Measurements from ENCODE around the gene TRIM58.

DNA sequence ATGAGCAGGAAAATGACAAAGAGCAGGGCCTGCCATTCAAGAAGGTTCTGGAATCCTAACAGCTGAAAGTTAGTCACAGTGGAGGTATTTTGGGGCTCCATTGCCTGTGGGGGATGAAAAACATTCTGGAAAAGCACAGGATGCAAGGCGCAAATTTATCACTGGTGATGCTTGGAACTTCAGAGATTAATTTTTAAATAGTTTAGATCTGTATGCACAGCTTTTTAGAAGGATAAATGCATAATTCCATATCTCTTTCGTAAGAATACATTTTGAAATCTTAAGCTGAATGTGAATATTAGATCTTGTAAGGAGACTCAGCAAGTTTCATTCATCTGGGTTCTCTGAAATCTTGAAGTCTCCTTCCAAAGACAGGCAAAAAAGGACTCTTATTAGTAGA lies 15.2 kb upstream of the TRIM58 start, which contains the start of gene OR11L1:
- TF ChIP-seq POLR2AphosphoS5 (IDR thresholded peaks at IDR 0.05; ENCODE audit: low read depth, low read length) (no peak), SIN3A (IDR thresholded peaks at IDR 0.05; ENCODE audit: borderline replicate concordance, insufficient read depth, low read length) (no peak), TAF1 (IDR thresholded peaks at IDR 0.05; ENCODE audit: borderline replicate concordance, insufficient read depth, low read length) (no peak)
- TF ChIP-seq, protein P1, sequence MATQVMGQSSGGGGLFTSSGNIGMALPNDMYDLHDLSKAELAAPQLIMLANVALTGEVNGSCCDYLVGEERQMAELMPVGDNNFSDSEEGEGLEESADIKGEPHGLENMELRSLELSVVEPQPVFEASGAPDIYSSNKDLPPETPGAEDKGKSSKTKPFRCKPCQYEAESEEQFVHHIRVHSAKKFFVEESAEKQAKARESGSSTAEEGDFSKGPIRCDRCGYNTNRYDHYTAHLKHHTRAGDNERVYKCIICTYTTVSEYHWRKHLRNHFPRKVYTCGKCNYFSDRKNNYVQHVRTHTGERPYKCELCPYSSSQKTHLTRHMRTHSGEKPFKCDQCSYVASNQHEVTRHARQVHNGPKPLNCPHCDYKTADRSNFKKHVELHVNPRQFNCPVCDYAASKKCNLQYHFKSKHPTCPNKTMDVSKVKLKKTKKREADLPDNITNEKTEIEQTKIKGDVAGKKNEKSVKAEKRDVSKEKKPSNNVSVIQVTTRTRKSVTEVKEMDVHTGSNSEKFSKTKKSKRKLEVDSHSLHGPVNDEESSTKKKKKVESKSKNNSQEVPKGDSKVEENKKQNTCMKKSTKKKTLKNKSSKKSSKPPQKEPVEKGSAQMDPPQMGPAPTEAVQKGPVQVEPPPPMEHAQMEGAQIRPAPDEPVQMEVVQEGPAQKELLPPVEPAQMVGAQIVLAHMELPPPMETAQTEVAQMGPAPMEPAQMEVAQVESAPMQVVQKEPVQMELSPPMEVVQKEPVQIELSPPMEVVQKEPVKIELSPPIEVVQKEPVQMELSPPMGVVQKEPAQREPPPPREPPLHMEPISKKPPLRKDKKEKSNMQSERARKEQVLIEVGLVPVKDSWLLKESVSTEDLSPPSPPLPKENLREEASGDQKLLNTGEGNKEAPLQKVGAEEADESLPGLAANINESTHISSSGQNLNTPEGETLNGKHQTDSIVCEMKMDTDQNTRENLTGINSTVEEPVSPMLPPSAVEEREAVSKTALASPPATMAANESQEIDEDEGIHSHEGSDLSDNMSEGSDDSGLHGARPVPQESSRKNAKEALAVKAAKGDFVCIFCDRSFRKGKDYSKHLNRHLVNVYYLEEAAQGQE (IDR thresholded peaks at IDR 0.05; ENCODE audit: insufficient read depth in 1 of 2, low read depth in 2 of 2, low read length in 2 of 2): no peak

Data from PFSK-1 (cell line).